Measurements from ENCODE around the gene TRMT1. TPM values are rescaled to one million over a fixed set of nuclear protein-coding genes. Genes with fewer than 3 reads are reported as not detected.

The TRMT1 gene
- total RNA-seq, 1 experiment from 2014 or later: 91.8 TPM

DNA sequence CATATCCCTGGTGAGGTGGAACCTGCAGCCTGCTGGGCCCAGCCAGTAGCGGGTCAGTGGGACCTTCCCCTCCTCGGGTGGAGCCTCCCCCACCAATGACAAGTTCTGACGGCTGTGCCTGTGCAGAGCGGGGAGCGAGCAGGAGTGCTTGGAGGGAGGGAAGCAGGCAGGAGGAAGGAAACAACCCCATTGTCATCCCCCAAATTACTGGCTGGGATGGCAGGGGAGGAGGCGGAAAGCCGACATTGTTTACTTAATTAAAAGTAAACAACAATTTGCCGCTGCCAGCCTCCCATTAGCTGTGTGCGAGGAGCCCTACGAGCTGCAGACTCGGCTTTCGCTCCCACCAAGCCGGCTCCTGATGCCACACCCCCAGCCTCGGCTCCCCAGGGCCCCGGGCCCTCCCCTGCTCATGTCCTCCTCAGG lies 59.4 kb downstream of the TRMT1 start:
- H3K36me3 ChIP-seq (ENCODE audit: low read depth, low read length): no peaks in the 10 kb centered on the region
- no peaks in the 10 kb centered on the region for H3F3A ChIP-seq (ENCODE audit: low read length, unreplicated experiment)
- no peak overlapping the region for H3K4me3 ChIP-seq (ENCODE audit: low read length)
- H3K9ac ChIP-seq (ENCODE audit: low read length): no peak overlapping the region
- no peak overlapping the region for H2AFZ ChIP-seq (ENCODE audit: low read length)
- TF ChIP-seq EZH2phosphoT487 (IDR thresholded peaks at IDR 0.05; ENCODE audit: borderline replicate concordance, low read length) (no peak), EZH2 (IDR thresholded peaks at IDR 0.05; ENCODE audit: low read length, unreplicated experiment) (no peak)
- TF ChIP-seq, protein P1, sequence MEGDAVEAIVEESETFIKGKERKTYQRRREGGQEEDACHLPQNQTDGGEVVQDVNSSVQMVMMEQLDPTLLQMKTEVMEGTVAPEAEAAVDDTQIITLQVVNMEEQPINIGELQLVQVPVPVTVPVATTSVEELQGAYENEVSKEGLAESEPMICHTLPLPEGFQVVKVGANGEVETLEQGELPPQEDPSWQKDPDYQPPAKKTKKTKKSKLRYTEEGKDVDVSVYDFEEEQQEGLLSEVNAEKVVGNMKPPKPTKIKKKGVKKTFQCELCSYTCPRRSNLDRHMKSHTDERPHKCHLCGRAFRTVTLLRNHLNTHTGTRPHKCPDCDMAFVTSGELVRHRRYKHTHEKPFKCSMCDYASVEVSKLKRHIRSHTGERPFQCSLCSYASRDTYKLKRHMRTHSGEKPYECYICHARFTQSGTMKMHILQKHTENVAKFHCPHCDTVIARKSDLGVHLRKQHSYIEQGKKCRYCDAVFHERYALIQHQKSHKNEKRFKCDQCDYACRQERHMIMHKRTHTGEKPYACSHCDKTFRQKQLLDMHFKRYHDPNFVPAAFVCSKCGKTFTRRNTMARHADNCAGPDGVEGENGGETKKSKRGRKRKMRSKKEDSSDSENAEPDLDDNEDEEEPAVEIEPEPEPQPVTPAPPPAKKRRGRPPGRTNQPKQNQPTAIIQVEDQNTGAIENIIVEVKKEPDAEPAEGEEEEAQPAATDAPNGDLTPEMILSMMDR (conservative IDR thresholded peaks at IDR 0.05; ENCODE audit: low read depth, low read length): no peak
- no peaks in the 10 kb centered on the region for H3K27me3 ChIP-seq (ENCODE audit: low read length)
- peaks cover 74% of the 10 kb centered on the region for H3K79me2 ChIP-seq (ENCODE audit: low read length)
- no peaks in the 10 kb centered on the region for H3K9me2 ChIP-seq (replicated peaks; ENCODE audit: low read length)
- H3K27ac ChIP-seq (ENCODE audit: low read length): 0 out of 2 replicates have a peak overlapping the region, but pooled peaks have one; percentile 99
- peak overlapping the region; percentile 95 for H3K4me2 ChIP-seq (ENCODE audit: low read length)
- no peaks in the 10 kb centered on the region for H3K9me3 ChIP-seq (ENCODE audit: low read length)
- BruUV-seq (replicated peaks): no TSS peak
- ATAC-seq (peak; percentile 0; the same call in 1 of the 2 replicates), DNase-seq (peak; percentile 34)
- ChIA-PET POLR2A (ENCODE audit: unreplicated experiment) (interaction anchor here (0.6 kb wide), 1 partner anchor 12 kb away, joined by 3 read pairs; no protein-coding TSS in a partner anchor), CTCF (interaction anchor here (1.5 kb wide), 1 partner anchor 23 kb away, joined by 5 read pairs; no protein-coding TSS in a partner anchor)
- intact Hi-C loops (cut with micrococcal nuclease): loop anchor here (2.0 kb wide), 1 partner anchor 42 kb away; no protein-coding TSS in a partner anchor
- H4K20me1 ChIP-seq (ENCODE audit: low read length): no peaks in the 10 kb centered on the region
- peaks cover 72% of the 10 kb centered on the region for H3K4me1 ChIP-seq (ENCODE audit: insufficient read depth, low read length)

DNA sequence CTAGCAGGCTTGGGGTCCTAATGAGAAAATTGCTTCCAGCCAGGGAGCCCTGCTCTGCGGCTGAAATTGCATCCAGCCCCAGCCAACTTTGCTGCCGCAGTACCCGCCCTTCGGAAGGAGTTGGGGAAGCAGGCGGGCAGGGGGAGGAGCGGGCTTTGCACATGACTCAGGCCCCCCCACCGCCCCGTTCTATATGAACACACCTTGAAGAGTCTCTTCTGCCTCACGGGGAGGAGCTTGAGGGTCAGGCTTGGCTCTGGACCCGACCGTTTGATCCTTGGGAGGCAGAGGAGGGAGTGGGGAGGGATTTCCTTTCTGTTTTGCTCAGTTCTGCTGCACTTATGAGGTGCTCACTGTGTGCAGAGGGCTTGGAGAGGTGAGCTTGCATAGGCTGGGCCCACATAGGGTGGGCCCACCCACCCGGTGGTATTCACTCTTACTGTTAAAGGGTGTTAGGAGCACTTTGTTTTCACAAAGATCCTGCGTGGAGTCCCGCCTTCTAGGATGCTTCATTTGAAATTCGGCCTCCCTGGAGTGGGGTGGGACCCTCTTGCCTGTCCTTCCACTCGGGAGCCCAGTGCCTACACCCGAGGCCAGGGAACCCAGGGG lies 60.4 kb downstream of the TRMT1 start:
- BruUV-seq (replicated peaks): no TSS peak
- H3K79me2 ChIP-seq (ENCODE audit: low read length): peaks cover 71% of the 10 kb centered on the region
- H4K20me1 ChIP-seq (ENCODE audit: low read length): no peaks in the 10 kb centered on the region
- intact Hi-C loops (cut with micrococcal nuclease): loop anchor here (2.0 kb wide), 1 partner anchor 41 kb away; no protein-coding TSS in a partner anchor
- ATAC-seq (peak; percentile 42), DNase-seq (peak; percentile 97)
- TF ChIP-seq EZH2phosphoT487 (IDR thresholded peaks at IDR 0.05; ENCODE audit: borderline replicate concordance, low read length) (no peak), EZH2 (IDR thresholded peaks at IDR 0.05; ENCODE audit: low read length, unreplicated experiment) (no peak)
- TF ChIP-seq, protein P1 (conservative IDR thresholded peaks at IDR 0.05; ENCODE audit: low read depth, low read length): no peak
- H3K27me3 ChIP-seq (ENCODE audit: low read length): no peaks in the 10 kb centered on the region
- H3K9ac ChIP-seq (ENCODE audit: low read length): peak overlapping the region; percentile 90
- H2AFZ ChIP-seq (ENCODE audit: low read length): peak overlapping the region; percentile 59; the same call in 1 of the 2 replicates
- H3F3A ChIP-seq (ENCODE audit: low read length, unreplicated experiment): no peaks in the 10 kb centered on the region
- peak overlapping the region; percentile 99 for H3K27ac ChIP-seq (ENCODE audit: low read length)
- H3K9me2 ChIP-seq (replicated peaks; ENCODE audit: low read length): no peaks in the 10 kb centered on the region
- H3K4me3 ChIP-seq (ENCODE audit: low read length): peak overlapping the region; percentile 62
- H3K9me3 ChIP-seq (ENCODE audit: low read length): no peaks in the 10 kb centered on the region
- CTCF ChIA-PET: interaction anchor here (0.6 to 1.5 kb wide), 3 partner anchors 20 to 39 kb away, joined by 3 to 5 read pairs (median 4); no protein-coding TSS in a partner anchor
- H3K4me1 ChIP-seq (ENCODE audit: insufficient read depth, low read length): peaks cover 81% of the 10 kb centered on the region
- H3K36me3 ChIP-seq (ENCODE audit: low read depth, low read length): no peaks in the 10 kb centered on the region
- POLR2A ChIA-PET (ENCODE audit: unreplicated experiment): interaction anchor here (0.5 to 1.0 kb wide), 5 partner anchors 22 to 334 kb away, joined by 3 to 6 read pairs (median 5); no protein-coding TSS in a partner anchor
- H3K4me2 ChIP-seq (ENCODE audit: low read length): peak overlapping the region; percentile 95

Data from PC-3 (cell line).